GM23338 (cell line): ENCODE measurements around the gene DRC7.

Experiments
- POLR2AphosphoS5 ChIP-seq: IDR thresholded peaks from 2 replicates; pipeline ENCODE4 v1.6.1; 2016; ENCODE audit warnings: antibody characterized with exemption, low read depth
- TF ChIP-seq, protein P1 (sequence below), 2 experiments: fragments of 200-600 bp in 1 of 2; sonication (generic) in 1 of 2; conservative IDR thresholded peaks; 2 replicates each; pipeline versions ENCODE4 v1.5.1 to v1.6.1; 2016 to 2017; ENCODE audit warnings: antibody characterized with exemption in 2 of 2, low read depth in 2 of 2, mild to moderate bottlenecking in 2 of 2, moderate library complexity in 1 of 2

DNA sequence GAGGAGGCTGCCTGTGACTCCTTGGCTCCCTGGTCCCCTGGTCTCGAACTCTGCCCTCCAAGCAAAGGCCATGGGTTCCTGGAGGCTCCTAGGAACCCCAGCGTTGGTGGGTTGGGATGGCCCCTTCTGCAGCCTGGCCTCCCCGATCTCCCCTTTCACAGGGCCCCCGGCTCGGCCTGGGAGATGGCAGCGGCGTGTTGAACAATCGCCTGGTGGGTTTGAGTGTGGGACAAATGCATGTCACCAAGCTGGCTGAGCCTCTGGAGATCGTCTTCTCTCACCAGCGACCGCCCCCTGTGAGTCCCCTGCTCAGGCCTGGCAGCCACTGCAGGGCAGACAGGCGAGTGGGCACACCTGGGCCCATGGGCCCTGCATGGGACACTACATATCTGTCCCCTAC lies 15.6 kb upstream of the DRC7 start:
- TF ChIP-seq, protein P1, sequence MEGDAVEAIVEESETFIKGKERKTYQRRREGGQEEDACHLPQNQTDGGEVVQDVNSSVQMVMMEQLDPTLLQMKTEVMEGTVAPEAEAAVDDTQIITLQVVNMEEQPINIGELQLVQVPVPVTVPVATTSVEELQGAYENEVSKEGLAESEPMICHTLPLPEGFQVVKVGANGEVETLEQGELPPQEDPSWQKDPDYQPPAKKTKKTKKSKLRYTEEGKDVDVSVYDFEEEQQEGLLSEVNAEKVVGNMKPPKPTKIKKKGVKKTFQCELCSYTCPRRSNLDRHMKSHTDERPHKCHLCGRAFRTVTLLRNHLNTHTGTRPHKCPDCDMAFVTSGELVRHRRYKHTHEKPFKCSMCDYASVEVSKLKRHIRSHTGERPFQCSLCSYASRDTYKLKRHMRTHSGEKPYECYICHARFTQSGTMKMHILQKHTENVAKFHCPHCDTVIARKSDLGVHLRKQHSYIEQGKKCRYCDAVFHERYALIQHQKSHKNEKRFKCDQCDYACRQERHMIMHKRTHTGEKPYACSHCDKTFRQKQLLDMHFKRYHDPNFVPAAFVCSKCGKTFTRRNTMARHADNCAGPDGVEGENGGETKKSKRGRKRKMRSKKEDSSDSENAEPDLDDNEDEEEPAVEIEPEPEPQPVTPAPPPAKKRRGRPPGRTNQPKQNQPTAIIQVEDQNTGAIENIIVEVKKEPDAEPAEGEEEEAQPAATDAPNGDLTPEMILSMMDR (conservative IDR thresholded peaks at IDR 0.05; ENCODE audit: low read depth in 2 of 2) = no peak
- no peak for TF ChIP-seq POLR2AphosphoS5
